Smooth muscle cell (in vitro differentiated cells): ENCODE measurements around the gene ZSCAN12. TPM values are rescaled to one million over a fixed set of nuclear protein-coding genes. Genes with fewer than 3 reads are reported as not detected.
"Not testable (repeated sequence)": the region's sequence is repeated elsewhere in the genome, so short reads cannot be mapped to it uniquely, and the experiment has no call there.

Experiments
- DNase-seq: peaks from one replicate; lab custom pipeline; 2025; ENCODE audit not compliant: unreplicated experiment; lab: John Stamatoyannopoulos, UW
- H2AFZ ChIP-seq: fragments of 200-600 bp; sonication (generic); 2 replicates; pipeline ENCODE4 v1.6.0; 2016; ENCODE audit warnings: antibody characterized with exemption, low read depth, mild to moderate bottlenecking
- H3F3A ChIP-seq: fragments of 200-600 bp; sonication (generic); 2 replicates; pipeline ENCODE4 v1.6.0; 2017; ENCODE audit warnings: antibody characterized with exemption, low read depth
- H3K27ac ChIP-seq: fragments of 200-600 bp; sonication (generic); 2 replicates; pipeline ENCODE4 v1.5.1; 2016; ENCODE audit warnings: low read depth, mild to moderate bottlenecking
- H3K27me3 ChIP-seq: fragments of 200-600 bp; sonication (generic); 2 replicates; pipeline ENCODE4 v1.6.1; 2016; ENCODE audit warnings: low read depth, mild to moderate bottlenecking
- H3K36me3 ChIP-seq: fragments of 200-600 bp; sonication (generic); 2 replicates; pipeline ENCODE4 v1.5.1; 2016; ENCODE audit warnings: low read depth
- H3K4me1 ChIP-seq: fragments of 200-600 bp; sonication (generic); 2 replicates; pipeline ENCODE4 v1.5.1; 2016; ENCODE audit warnings: low read depth
- H3K4me2 ChIP-seq: fragments of 200-600 bp; sonication (generic); 2 replicates; pipeline ENCODE4 v1.6.0; 2016; ENCODE audit warnings: mild to moderate bottlenecking
- H3K4me3 ChIP-seq: fragments of 200-600 bp; sonication (generic); 2 replicates; pipeline ENCODE4 v1.5.1; 2016; ENCODE audit warnings: mild to moderate bottlenecking
- H3K79me2 ChIP-seq: fragments of 200-600 bp; sonication (generic); 2 replicates; pipeline ENCODE4 v1.6.0; 2016; ENCODE audit warnings: low read depth, mild to moderate bottlenecking
- H3K9ac ChIP-seq: fragments of 200-600 bp; sonication (generic); 2 replicates; pipeline ENCODE4 v1.6.0; 2016; ENCODE audit warnings: low read depth
- H3K9me3 ChIP-seq: fragments of 200-600 bp; sonication (generic); replicated peaks from 2 replicates; pipeline ENCODE4 v1.5.1; 2016; ENCODE audit warnings: low read depth
- H4K20me1 ChIP-seq: fragments of 200-600 bp; sonication (generic); 2 replicates; pipeline ENCODE4 v1.6.0; 2016; ENCODE audit warnings: low read depth
- CTCF ChIP-seq: fragments of 200-600 bp; sonication (generic); IDR thresholded peaks from 2 replicates; pipeline ENCODE4 v1.5.1; 2017; ENCODE audit warnings: borderline replicate concordance, mild to moderate bottlenecking, antibody characterized with exemption; ENCODE audit not compliant: insufficient read depth, poor library complexity, severe bottlenecking
- WGBS: methylation state at CpG from one replicate; pipeline ENCODE4 v1.1.7; 2016; ENCODE audit warnings: low lambda C conversion rate; 5-methylcytosine and 5-hydroxymethylcytosine counted together
- polyA plus RNA-seq: library from polyadenylated mRNA; unstranded; fragments of >200 nt; fragmentation: Nextera tagmentation; extraction: Ambion mirVana; gene quantifications from 2 replicates; pipeline ENCODE4 v1.2.1, GENCODE V29; 2016
- total RNA-seq: library from RNA; depleted of rRNA; stranded (reverse); fragments of >200 nt; gene quantifications from 2 replicates; pipeline ENCODE4 v1.2.3, GENCODE V29; 2014

ZSCAN12 gene
- total and polyA plus RNA-seq, 2 experiments from 2014 or later = 1.3 to 6.8 TPM

GRCh38 chr6:28370440-28370839 lies 29.1 kb downstream of the ZSCAN12 start:
- no peak overlapping the region for H2AFZ ChIP-seq
- TF ChIP-seq CTCF = no peak
- no peak overlapping the region for H3K27ac ChIP-seq
- H3K4me2 ChIP-seq = no peak overlapping the region
- DNase-seq = no peak
- no peaks in the 10 kb centered on the region for H4K20me1 ChIP-seq
- no peaks in the 10 kb centered on the region for H3K4me1 ChIP-seq
- peaks cover 8% of the 10 kb centered on the region for H3K36me3 ChIP-seq
- no peaks in the 10 kb centered on the region for H3K27me3 ChIP-seq
- no peaks in the 10 kb centered on the region for H3F3A ChIP-seq
- no peaks in the 10 kb centered on the region for H3K9me3 ChIP-seq
- H3K4me3 ChIP-seq = no peak overlapping the region
- no peaks in the 10 kb centered on the region for H3K79me2 ChIP-seq
- no peak overlapping the region for H3K9ac ChIP-seq
- 87% methylated on average over 2 of the region's 2 CpGs for whole genome bisulfite sequencing

- H3K27ac ChIP-seq = no peak overlapping the region
- no peaks in the 10 kb centered on the region for H3F3A ChIP-seq
- no peak overlapping the region for H3K9ac ChIP-seq
- no peaks in the 10 kb centered on the region for H3K79me2 ChIP-seq
- H3K4me3 ChIP-seq = no peak overlapping the region
- no peaks in the 10 kb centered on the region for H3K4me1 ChIP-seq
- 97% methylated on average over 3 of the region's 3 CpGs for WGBS
- no peak for DNase-seq
- H3K4me2 ChIP-seq = no peak overlapping the region
- no peak overlapping the region for H2AFZ ChIP-seq
- peaks cover 8% of the 10 kb centered on the region for H3K36me3 ChIP-seq
- TF ChIP-seq CTCF = no peak
- H3K9me3 ChIP-seq = no peaks in the 10 kb centered on the region
- no peaks in the 10 kb centered on the region for H3K27me3 ChIP-seq
- H4K20me1 ChIP-seq = no peaks in the 10 kb centered on the region
Observed at GRCh38 chr6:28369463-28369862, 30.1 kb downstream of the ZSCAN12 start.

GRCh38 chr6:28368522-28368921 lies 31.0 kb downstream of the ZSCAN12 start:
- no peak for DNase-seq
- TF ChIP-seq CTCF = no peak
- no peak overlapping the region for H3K9ac ChIP-seq
- H3F3A ChIP-seq = no peaks in the 10 kb centered on the region
- H3K79me2 ChIP-seq = no peaks in the 10 kb centered on the region
- no peaks in the 10 kb centered on the region for H3K4me1 ChIP-seq
- peaks cover 8% of the 10 kb centered on the region for H3K36me3 ChIP-seq
- no peak overlapping the region for H3K27ac ChIP-seq
- WGBS = 96% methylated on average over 4 of the region's 4 CpGs
- no peaks in the 10 kb centered on the region for H3K9me3 ChIP-seq
- no peak overlapping the region for H3K4me2 ChIP-seq
- H3K4me3 ChIP-seq = no peak overlapping the region
- H4K20me1 ChIP-seq = no peaks in the 10 kb centered on the region
- H3K27me3 ChIP-seq = no peaks in the 10 kb centered on the region
- H2AFZ ChIP-seq = no peak overlapping the region

- not testable (repeated sequence) for H4K20me1 ChIP-seq, H3K4me2 ChIP-seq
Observed at GRCh38 chr6:28365590-28365989, 34.0 kb downstream of the ZSCAN12 start.

More at GRCh38 chr6:28365590-28365989, 34.0 kb downstream of the ZSCAN12 start:
- H3K27me3 ChIP-seq, H3F3A ChIP-seq, H3K9ac ChIP-seq, DNase-seq, H2AFZ ChIP-seq, H3K9me3 ChIP-seq, H3K79me2 ChIP-seq, H3K4me3 ChIP-seq, H3K27ac ChIP-seq, H3K4me1 ChIP-seq: not testable (repeated sequence)
- peaks cover 14% of the 10 kb centered on the region for H3K36me3 ChIP-seq
- WGBS = 98% methylated on average over 4 of the region's 4 CpGs
